Stimulated activated naive CD4-positive, alpha-beta T cell treated with Interleukin-2 at 50 U/mL for 16 hours (primary cell): ENCODE results near the gene FRYL.

ENCODE experiments used
- DNase-seq: peaks from one replicate; lab custom pipeline; 2025; lab: John Stamatoyannopoulos, UW

Gene FRYL

DNA sequence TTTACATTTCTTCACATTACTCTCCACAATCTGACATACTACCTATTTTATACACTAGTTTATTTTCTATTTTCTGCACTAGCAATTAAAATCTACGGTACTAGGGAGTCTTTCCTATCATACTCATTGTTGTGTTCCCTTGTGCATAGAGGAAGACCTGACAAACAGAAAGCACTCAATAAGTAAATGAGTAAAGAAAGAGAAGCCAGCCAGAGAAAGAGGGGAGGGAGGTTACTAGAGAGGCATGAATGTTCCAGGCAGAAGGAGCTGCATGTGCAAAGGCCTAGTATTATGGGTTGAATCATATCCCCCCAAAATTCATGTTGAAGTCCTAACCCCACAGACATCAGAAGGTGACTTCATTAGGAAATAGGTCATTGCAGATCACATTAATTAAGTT is 176.0 kb downstream of the FRYL start:
- no peak for DNase-seq

DNA sequence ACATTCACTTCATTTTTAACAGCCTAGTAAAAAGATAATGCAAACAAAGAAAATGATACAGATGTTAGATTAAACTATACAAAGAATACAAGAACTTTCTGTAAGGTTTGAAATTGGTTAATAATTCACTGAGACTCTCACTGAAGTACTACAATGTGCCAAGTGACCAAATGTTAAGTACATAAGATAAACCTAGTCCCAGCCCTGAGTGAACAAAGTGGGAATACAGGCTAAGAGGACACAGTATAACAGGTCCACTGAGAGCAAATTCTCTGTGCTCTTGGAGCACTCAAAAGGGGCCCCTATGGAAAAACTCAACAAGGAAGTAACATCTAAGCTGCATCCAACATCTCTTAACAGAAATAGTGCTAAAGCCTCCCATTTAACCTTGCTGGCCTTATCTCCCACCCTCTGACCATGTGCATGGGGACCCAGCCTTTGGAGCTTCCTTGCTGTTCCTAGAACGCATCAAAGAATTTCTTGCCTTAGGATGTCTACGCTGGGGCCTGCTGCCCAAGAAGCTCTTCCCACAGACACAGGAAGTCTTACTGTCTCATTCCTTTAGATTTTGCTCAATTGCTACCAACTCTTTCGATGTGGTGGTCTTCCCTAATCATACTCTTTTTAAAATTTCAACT is 176.6 kb downstream of the FRYL start:
- no peak for DNase-seq

- no peak for DNase-seq
Measured at GRCh38 chr4:48602763-48603162, 177.3 kb downstream of the FRYL start.

- no peak for DNase-seq
Measured at GRCh38 chr4:48602222-48602621, 177.9 kb downstream of the FRYL start.

DNA sequence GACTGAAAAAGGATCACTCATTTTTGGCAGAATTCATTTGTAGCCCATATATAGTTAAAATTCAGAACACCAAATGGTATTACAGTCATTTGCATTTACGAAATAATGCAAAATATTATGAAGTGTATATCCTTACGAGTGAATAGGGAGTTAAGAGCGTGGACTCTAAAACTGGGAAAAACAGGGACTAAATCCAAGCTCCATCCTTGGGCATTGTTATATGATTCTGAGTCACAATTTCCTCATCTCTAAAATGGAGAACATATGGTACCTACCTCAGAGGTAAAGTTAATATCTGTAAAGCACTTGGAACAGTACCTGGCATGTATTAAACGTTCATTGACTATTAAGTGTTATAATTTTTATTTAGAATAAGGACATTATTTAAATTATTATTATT is 183.7 kb downstream of the FRYL start:
- DNase-seq, result no peak

GRCh38 chr4:48594180-48594579 is 185.9 kb downstream of the FRYL start:
- no peak for DNase-seq

DNA sequence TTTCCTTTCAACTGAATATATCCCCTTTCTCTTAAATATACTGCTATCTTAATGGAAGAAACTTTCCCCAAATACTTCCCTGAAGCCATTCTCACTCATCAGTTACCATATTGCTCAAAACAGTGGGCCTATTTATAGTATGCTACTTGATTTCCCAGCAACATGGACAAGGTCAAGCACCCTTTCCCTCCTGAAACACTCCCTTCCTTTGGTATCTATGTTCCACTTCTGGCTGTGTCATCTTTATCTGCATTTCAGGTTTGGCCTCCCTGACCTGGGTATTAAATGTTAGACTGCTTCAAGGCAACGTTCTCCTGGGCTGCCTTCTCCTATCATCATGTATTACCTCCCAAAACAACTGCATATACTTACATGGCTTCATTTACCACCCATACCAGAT is 188.7 kb downstream of the FRYL start:
- DNase-seq, result no peak

GRCh38 chr4:48590884-48591283 is 189.2 kb downstream of the FRYL start:
- DNase-seq, result no peak

GRCh38 chr4:48589098-48589445 is 191.0 kb downstream of the FRYL start:
- DNase-seq, result no peak

DNA sequence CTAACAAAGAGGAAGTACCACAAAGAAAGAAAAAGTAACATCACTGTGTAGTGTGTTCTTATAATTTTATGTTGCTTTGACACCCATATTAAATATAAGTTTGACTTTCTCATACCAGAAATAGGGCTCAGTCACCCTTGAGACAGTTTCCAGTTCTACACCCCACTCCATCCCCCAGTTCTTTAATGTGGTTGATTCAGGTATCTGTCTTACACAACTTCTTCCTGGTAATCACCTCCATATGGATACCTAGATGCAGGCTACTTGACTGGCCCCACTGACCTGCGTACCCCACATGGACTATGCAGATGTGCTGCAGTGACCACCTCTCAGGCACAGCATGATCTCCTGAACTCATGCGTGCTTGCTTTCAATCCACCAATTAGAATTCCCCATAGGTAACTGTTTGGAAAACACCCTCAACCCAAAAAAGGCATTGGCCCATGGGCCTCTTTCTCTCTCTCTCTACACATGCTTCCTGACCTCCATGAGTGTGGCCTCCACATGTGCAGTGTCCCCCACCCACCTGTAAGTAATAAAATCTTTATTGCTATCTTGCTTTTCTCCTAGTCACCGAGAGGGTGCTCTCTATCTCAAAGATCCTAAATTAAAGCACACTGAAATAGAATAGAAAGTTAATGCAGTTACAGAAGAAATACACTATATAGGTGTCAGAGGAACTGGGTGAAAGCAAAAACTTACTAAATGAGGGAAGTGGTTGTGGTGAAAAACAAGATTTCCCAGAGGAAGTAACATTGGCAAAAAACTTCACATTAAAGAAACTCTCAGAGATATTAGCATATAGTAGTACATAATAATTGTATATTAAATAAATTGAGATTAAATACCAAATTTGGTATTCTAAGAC is 191.6 kb downstream of the FRYL start:
- DNase-seq, result no peak

- DNase-seq, result no peak
Measured at GRCh38 chr4:48585401-48585800, 194.7 kb downstream of the FRYL start.

GRCh38 chr4:48578132-48578968 is 201.7 kb downstream of the FRYL start:
- DNase-seq, result no peak

DNA sequence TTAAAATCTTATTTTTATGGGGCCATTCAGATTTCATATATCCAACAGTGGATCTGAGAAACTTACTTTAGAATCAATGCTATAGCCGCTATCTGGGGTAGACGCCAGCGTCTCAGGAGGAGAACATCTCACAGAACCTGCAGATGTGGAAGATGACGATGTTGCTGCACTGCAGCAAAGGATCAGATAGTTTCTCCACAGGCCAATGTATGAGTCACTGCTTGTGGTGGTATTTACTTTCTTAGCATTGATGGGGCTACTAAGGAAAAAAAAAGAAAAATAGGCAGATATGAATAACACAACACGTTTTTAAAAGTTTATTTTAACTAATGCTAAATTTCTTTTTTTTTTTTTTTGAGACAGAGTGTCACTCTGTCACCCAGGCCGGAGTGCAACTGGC is 204.1 kb downstream of the FRYL start:
- DNase-seq, result no peak

DNA sequence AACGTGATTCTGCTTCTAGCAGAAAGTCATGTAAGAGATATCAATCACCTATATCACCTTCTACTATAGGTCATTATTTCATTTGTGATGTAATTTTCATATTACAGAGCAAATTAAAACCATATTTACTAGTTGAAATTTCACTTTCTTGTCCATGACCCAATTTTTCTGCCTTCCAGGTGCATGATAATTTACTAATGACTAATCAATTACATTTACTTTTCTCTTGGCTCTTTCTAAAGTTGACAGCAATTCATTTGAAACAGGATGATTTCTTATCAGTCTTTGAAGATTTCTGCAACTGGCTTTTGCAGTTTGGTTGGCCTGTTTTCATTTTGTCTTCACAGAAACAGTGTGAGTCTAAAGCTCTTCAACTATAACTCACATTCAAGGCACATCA is 208.6 kb downstream of the FRYL start:
- no peak for DNase-seq

DNA sequence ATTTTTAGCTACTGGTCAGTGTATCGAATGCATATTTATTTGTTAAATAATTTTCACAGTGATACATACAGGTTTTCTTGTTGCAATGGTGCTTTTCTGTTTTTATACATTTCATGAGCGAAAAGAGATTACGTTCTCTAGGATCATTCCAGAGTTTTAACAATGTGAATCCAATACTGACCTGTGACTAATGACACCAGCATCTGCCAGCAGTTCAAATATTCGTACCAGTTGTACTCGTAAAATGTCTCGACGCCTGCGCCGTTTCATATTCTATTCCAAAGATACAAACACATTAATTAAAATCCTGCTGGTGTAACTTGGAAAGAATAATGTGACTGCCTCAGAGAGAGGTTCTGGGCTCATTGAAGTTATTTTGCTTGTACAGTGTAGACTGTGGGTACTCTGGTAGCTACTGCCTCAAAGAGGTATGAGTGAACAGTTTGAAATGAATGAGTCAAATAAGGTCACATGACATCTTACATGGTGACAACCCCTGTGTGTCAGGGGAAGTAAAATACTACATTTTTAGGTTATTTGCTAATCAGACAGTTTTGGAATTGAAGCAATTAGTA is 209.3 kb downstream of the FRYL start:
- DNase-seq, result no peak

DNA sequence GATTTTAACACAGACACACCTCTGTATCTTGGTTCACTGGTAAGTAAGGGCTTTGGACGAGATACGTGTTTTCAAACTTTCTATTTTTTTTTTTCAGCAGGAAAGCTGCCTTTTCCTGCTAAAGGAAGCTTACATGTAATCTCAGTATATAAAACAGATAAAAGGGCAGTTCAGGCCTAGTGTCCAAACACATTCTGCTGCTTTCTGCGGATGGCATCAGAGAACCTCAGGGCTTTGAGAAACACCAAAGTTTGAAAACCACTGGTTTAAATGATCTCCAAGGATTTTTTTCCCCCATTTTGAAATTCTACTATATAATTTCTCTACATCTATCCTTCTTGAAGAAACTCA is 214.1 kb downstream of the FRYL start:
- DNase-seq, result no peak

DNA sequence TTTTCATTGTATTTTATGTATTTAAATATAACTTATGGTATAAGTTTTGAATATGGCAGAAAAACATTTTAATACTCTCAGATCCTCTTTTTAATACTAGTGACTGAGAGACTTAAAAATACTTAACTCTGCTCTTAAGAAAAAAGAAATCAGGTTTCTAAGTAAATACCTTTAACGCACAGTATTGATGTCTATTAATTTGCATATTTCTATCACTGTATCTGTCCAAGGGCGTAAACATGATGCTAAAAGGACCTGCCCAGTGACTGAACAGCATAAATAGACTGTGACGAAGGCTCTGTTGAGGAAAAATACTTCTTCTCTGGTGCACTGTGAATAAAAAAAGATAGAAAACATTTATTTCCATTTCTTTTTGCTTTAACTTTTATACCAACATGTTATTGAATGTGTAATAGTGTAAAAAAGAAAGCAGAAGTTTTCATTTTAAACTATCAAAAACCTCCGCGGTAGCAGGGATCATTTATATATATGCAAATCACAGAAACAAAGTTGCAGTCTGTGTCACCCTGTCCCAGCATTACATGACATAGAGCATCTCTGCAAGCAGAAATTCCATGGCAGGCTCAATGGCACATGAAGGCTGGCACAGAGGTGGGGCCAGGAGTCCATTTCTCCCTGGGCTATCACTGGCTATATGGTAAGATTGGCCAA is 214.6 kb downstream of the FRYL start:
- no peak for DNase-seq

- no peak for DNase-seq
Measured at GRCh38 chr4:48564151-48564550, 215.9 kb downstream of the FRYL start.

- no peak for DNase-seq
Measured at GRCh38 chr4:48558819-48559218, 221.3 kb downstream of the FRYL start.

GRCh38 chr4:48558026-48558425 is 222.1 kb downstream of the FRYL start:
- DNase-seq, result no peak

DNA sequence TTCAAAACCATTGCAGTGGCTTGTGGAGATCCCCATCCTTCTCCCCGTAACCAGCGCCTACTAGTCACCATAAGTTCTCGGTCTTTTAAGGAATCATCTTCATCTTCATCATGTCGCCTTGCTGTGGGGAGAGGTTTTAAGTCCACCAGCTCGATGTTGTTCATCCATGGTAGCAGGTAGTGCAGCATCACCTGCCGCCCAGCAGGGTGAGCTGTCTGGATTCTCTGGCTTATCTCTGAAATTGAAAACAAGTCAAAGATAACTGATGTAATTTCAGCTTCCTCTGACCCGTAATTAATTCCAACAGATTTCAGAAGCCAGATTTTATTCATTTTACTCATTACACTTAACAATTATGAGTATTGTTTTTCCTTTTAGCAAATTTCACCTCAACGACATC is 222.6 kb downstream of the FRYL start:
- DNase-seq, result no peak

DNA sequence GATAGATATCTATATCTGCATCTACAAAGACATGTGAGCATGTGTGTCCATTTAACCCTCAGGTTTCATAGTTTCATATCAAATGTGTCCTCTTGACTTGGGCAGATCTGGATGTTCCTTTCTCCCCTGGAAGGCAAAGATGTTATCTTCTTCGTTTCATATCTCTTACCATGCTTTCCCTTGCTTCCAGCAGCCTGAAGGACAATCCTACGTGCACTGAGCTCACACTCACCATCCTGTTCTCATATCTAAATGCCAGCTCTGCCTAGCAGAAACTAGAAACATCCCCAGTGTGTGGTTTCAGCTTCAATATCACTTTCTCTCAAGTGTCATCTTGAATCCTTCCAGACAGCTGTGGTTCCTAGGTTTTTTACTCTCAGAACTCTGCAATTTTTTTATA is 223.8 kb downstream of the FRYL start:
- no peak for DNase-seq
